ENCODE data around the gene MCL1.
"Not testable (repeated sequence)": the region's sequence is repeated elsewhere in the genome, so short reads cannot be mapped to it uniquely, and the experiment has no call there.

The MCL1 gene

GRCh38 chr1:150572918-150573647, 6.3 kb downstream of the MCL1 start:
- no peak for DNase-seq (ENCODE audit: low spot score)

- no peak for DNase-seq (ENCODE audit: low spot score)
Observed at GRCh38 chr1:150568594-150568966, 10.8 kb downstream of the MCL1 start.

GRCh38 chr1:150567717-150568593, 11.5 kb downstream of the MCL1 start:
- DNase-seq (ENCODE audit: low spot score), result peak; percentile 75

- DNase-seq (ENCODE audit: low spot score), result no peak
Observed at GRCh38 chr1:150567341-150567716, 12.1 kb downstream of the MCL1 start.

- DNase-seq (ENCODE audit: low spot score), result no peak
Observed at GRCh38 chr1:150566589-150567340, 12.6 kb downstream of the MCL1 start.

- DNase-seq (ENCODE audit: low spot score), result not testable (repeated sequence)
Observed at GRCh38 chr1:150565240-150565991, 14.0 kb downstream of the MCL1 start.

- DNase-seq (ENCODE audit: low spot score), result no peak
Observed at GRCh38 chr1:150564051-150564991, 15.1 kb downstream of the MCL1 start.

GRCh38 chr1:150563340-150564038, 15.9 kb downstream of the MCL1 start:
- no peak for DNase-seq (ENCODE audit: low spot score)

GRCh38 chr1:150562446-150563339, 16.7 kb downstream of the MCL1 start:
- DNase-seq (ENCODE audit: low spot score), result no peak

- peak; percentile 80 for DNase-seq (ENCODE audit: low spot score)
Observed at GRCh38 chr1:150561974-150562445, 17.4 kb downstream of the MCL1 start.

- DNase-seq (ENCODE audit: low spot score), result peak; percentile 92
Observed at GRCh38 chr1:150561254-150561973, 18.0 kb downstream of the MCL1 start.

GRCh38 chr1:150560576-150561253, 18.7 kb downstream of the MCL1 start:
- DNase-seq (ENCODE audit: low spot score), result peak; percentile 84

GRCh38 chr1:150560011-150560438, 19.4 kb downstream of the MCL1 start:
- peak; percentile 78 for DNase-seq (ENCODE audit: low spot score)

GRCh38 chr1:150559656-150560010, 19.8 kb downstream of the MCL1 start:
- DNase-seq (ENCODE audit: low spot score), result no peak

GRCh38 chr1:150558761-150559655, 20.4 kb downstream of the MCL1 start:
- peak; percentile 67 for DNase-seq (ENCODE audit: low spot score)

GRCh38 chr1:150558303-150558704, 21.1 kb downstream of the MCL1 start:
- DNase-seq (ENCODE audit: low spot score), result no peak

GRCh38 chr1:150557813-150558212, 21.6 kb downstream of the MCL1 start:
- no peak for DNase-seq (ENCODE audit: low spot score)

Measured in Ammon's horn (tissue), 1 donor.